Left ventricle myocardium inferior (tissue), 1 donor: Measurements from ENCODE around the gene MYH15. TPM values are rescaled to one million over a fixed set of nuclear protein-coding genes. Genes with fewer than 3 reads are reported as not detected.

Experiments used
- DNase-seq: peaks from one replicate; pipeline ENCODE4 v3.0.0-alpha.2; 2020
- H3K27ac ChIP-seq: fragments of 200-600 bp; replicated peaks from 2 replicates; pipeline ENCODE4 v1.8.0; 2021
- H3K27me3 ChIP-seq: fragments of 200-600 bp; 2 replicates; pipeline ENCODE4 v1.8.0; 2021; ENCODE audit warnings: low read depth
- H3K36me3 ChIP-seq: fragments of 200-600 bp; 2 replicates; pipeline ENCODE4 v1.8.0; 2021
- H3K4me1 ChIP-seq: fragments of 200-600 bp; 2 replicates; pipeline ENCODE4 v1.8.0; 2021
- H3K4me3 ChIP-seq: fragments of 200-600 bp; 2 replicates; pipeline ENCODE4 v1.8.0; 2021; ENCODE audit warnings: mild to moderate bottlenecking, moderate library complexity
- H3K9me3 ChIP-seq: fragments of 200-600 bp; replicated peaks from 2 replicates; pipeline ENCODE4 v1.8.0; 2021
- CTCF ChIP-seq: fragments of 200-600 bp; IDR thresholded peaks from 2 replicates; pipeline ENCODE4 v1.8.0; 2021; ENCODE audit warnings: antibody characterized with exemption, mild to moderate bottlenecking, borderline replicate concordance
- intact Hi-C: fragments of 100-400 bp; cut with micrococcal nuclease; formaldehyde crosslinking; loops from one replicate; pipeline ENCODE4 v1.11.0; 2022
- total RNA-seq: library from RNA; stranded (reverse); fragmentation: NEBNext Ultra II Directional; extraction: Animal tissue kit (Norgen Biotek cat#: 25700); gene quantifications from one replicate; pipeline ENCODE4 v1.2.1, GENCODE V29; 2021
- donor health status: DM: no; HTN: yes; CAD: no; lungs with severe emphysema.

The MYH15 gene
- total RNA-seq, 1 donor from 2014 or later: 0.22 TPM

- H3K9me3 ChIP-seq: peaks cover 8% of the 10 kb centered on the region
- DNase-seq: no peak
- H3K4me3 ChIP-seq: no peak overlapping the region
- no peaks in the 10 kb centered on the region for H3K4me1 ChIP-seq
- intact Hi-C loops: no loop called here
- no peak overlapping the region for H3K27ac ChIP-seq
- no peaks in the 10 kb centered on the region for H3K27me3 ChIP-seq
- no peak for TF ChIP-seq CTCF
- no peaks in the 10 kb centered on the region for H3K36me3 ChIP-seq
Measured at GRCh38 chr3:108453565-108453964, 56.8 kb downstream of the MYH15 start.

GRCh38 chr3:108450444-108450843, 60.0 kb downstream of the MYH15 start:
- DNase-seq: no peak
- H3K36me3 ChIP-seq: no peaks in the 10 kb centered on the region
- no peak for TF ChIP-seq CTCF
- peaks cover 34% of the 10 kb centered on the region for H3K9me3 ChIP-seq
- intact Hi-C loops: no loop called here
- no peaks in the 10 kb centered on the region for H3K4me1 ChIP-seq
- no peak overlapping the region for H3K4me3 ChIP-seq
- no peaks in the 10 kb centered on the region for H3K27me3 ChIP-seq
- H3K27ac ChIP-seq: no peak overlapping the region

DNA sequence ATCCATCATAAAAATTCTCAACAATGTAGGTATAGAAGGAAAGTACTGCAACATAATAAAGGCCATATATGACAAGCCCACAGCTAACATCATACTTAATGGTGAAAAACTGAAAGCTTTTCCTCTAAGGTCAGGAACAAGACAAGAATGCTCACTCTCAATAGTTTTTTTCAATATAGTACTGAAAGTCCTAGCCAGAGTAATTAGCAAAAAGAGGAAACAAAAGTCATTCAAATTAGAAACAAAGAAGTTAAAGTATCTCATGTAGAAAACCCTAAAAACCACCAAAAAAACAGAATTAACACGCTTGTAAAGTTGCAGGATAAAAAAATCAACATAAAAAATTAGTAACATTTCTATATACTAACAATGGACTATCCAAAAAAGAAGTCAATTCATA, 61.8 kb downstream of the MYH15 start:
- H3K9me3 ChIP-seq: peaks cover 34% of the 10 kb centered on the region
- no peak overlapping the region for H3K4me3 ChIP-seq
- H3K27ac ChIP-seq: no peak overlapping the region
- intact Hi-C loops: no loop called here
- H3K27me3 ChIP-seq: no peaks in the 10 kb centered on the region
- no peaks in the 10 kb centered on the region for H3K4me1 ChIP-seq
- H3K36me3 ChIP-seq: no peaks in the 10 kb centered on the region
- no peak for DNase-seq
- no peak for TF ChIP-seq CTCF

DNA sequence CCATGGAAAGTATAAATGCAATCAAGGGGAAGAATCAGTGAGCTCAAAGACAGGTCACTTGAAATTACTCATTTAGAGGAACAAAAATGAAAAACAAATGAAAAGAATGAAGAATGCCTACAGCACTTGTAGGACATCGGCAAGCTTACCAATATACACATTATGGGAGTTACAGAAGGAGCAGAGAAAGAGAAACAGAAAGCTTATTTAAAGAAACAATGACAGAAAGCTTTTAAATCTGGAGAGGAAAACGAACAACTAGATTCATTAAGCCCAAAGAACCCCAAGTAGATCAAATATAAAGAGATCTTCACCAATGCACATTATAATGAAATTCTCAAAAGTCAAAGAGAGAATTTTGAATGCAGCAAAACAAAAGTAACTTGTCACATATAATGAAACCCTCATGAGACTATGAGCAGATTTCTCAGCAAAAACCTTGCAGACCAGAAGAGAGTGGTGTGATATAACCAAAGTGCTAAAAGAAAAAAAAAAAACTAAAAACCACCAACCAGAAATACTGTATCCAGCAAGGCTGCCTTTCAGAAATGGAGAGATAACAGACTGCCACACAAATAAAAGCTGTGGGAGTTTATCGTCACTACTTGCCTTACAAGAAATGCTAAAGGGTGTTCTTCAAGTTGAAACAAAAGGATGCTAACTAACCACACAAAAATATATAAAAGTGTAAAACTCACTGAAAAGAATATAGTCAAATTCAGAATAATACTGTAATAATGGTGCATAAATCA, 63.1 kb downstream of the MYH15 start:
- Histone ChIP-seq H3K4me3 (no peak overlapping the region), H3K27me3 (no peaks in the 10 kb centered on the region), H3K9me3 (peaks cover 34% of the 10 kb centered on the region), H3K27ac (no peak overlapping the region), H3K36me3 (no peaks in the 10 kb centered on the region), H3K4me1 (no peaks in the 10 kb centered on the region)
- TF ChIP-seq CTCF: no peak
- intact Hi-C loops: no loop called here
- DNase-seq: no peak

GRCh38 chr3:108442281-108442680, 68.1 kb downstream of the MYH15 start:
- TF ChIP-seq CTCF: no peak
- Histone ChIP-seq H3K27me3 (no peaks in the 10 kb centered on the region), H3K27ac (no peak overlapping the region), H3K36me3 (no peaks in the 10 kb centered on the region), H3K4me3 (no peak overlapping the region), H3K9me3 (peaks cover 13% of the 10 kb centered on the region), H3K4me1 (peaks cover 3% of the 10 kb centered on the region)
- no peak for DNase-seq
- intact Hi-C loops: no loop called here
